ENCODE results near the gene SLBP. TPM values are rescaled to one million over a fixed set of nuclear protein-coding genes. Genes with fewer than 3 reads are reported as not detected.

Gene SLBP
- total RNA-seq, 2 donors from 2014 or later, result 52.1 to 60.7 TPM

DNA sequence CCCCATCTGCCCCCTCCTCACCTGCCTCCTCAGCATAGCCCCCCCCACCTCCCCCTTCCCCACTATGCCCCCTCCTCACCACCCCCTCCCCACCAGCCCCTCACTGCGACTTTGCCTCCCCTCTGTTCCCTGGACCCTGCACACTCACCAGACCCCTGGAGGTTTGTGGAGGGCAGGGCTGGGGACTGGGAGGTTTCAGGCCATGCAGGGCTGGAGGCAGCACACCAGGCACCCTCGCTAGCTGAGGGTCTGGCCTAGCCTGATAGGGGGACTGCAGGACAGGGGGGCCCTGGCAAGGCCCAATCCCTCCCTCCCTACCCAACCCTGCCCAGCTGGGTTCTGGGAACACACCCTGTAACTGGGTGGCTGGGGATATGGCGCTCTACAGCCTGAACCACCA lies 37.3 kb upstream of the SLBP start:
- H3K27me3 ChIP-seq (ENCODE audit: control insufficient read depth, insufficient read depth, low read length, poor library complexity, severe bottlenecking), result no peaks in the 10 kb centered on the region
- peaks cover 6% of the 10 kb centered on the region for H3K36me3 ChIP-seq (ENCODE audit: control insufficient read depth, insufficient read depth, low read length)
- Mint-ChIP-seq H3K27me3 (ENCODE audit: insufficient read depth) (no peaks in the 10 kb centered on the region), H3K4me3 (no peak overlapping the region), H3K36me3 (ENCODE audit: low read depth) (peaks cover 8% of the 10 kb centered on the region), H3K4me1 (no peaks in the 10 kb centered on the region), H3K9me3 (no peaks in the 10 kb centered on the region), H3K27ac (no peak overlapping the region)
- H3K4me3 ChIP-seq (ENCODE audit: low read length), result no peak overlapping the region
- no peaks in the 10 kb centered on the region for H3K4me1 ChIP-seq (ENCODE audit: control insufficient read depth, insufficient read depth, low read length)
- peak; percentile 68 for DNase-seq
- H3K9me3 ChIP-seq (ENCODE audit: control insufficient read depth, low read length), result no peaks in the 10 kb centered on the region
- TF ChIP-seq, protein P1, sequence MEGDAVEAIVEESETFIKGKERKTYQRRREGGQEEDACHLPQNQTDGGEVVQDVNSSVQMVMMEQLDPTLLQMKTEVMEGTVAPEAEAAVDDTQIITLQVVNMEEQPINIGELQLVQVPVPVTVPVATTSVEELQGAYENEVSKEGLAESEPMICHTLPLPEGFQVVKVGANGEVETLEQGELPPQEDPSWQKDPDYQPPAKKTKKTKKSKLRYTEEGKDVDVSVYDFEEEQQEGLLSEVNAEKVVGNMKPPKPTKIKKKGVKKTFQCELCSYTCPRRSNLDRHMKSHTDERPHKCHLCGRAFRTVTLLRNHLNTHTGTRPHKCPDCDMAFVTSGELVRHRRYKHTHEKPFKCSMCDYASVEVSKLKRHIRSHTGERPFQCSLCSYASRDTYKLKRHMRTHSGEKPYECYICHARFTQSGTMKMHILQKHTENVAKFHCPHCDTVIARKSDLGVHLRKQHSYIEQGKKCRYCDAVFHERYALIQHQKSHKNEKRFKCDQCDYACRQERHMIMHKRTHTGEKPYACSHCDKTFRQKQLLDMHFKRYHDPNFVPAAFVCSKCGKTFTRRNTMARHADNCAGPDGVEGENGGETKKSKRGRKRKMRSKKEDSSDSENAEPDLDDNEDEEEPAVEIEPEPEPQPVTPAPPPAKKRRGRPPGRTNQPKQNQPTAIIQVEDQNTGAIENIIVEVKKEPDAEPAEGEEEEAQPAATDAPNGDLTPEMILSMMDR (conservative IDR thresholded peaks at IDR 0.05), result no peak
- H3K9ac ChIP-seq (ENCODE audit: extremely low read depth, low read length, poor library complexity, severe bottlenecking), result no peak overlapping the region
- 71 to 83% methylated on average over 1 to 2 of the region's 3 CpGs for WGBS, 2 experiments (ENCODE audit: insufficient coverage in 1 of 2, insufficient read length in 1 of 2)
- H3K27ac ChIP-seq (ENCODE audit: low read depth, low read length), result no peak overlapping the region

DNA sequence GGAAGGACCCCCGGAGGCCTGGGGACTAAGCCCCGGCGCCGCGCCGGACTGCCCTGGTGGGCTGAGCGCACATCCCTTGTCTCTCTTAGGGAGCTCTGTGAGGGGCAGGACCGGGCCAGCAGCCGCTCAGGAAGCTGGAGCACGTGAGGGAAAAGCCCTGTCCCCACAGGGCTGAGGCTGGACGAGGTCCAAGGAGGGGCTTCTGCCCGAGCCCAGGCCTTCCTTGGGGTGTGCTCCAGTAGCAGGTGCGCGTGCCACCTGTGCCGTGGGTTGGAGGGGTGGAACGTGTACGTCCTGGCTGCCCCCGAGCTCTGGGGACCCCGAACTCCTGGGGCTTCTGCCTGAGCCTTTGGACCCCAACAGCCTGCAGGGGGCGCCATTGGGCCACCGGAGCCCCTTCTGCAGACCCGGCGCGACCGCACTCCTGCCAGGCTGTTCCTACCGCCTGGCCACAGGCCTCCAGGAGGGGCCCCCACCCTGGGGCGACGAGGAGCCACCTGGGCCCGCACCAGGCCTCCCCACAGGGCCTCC lies 36.4 kb upstream of the SLBP start:
- no peaks in the 10 kb centered on the region for H3K9me3 ChIP-seq (ENCODE audit: control insufficient read depth, low read length)
- H3K4me3 ChIP-seq (ENCODE audit: low read length), result no peak overlapping the region
- Mint-ChIP-seq H3K36me3 (ENCODE audit: low read depth) (peaks cover 15% of the 10 kb centered on the region), H3K9me3 (no peaks in the 10 kb centered on the region), H3K27me3 (ENCODE audit: insufficient read depth) (no peaks in the 10 kb centered on the region), H3K27ac (no peak overlapping the region), H3K4me3 (no peak overlapping the region), H3K4me1 (no peaks in the 10 kb centered on the region)
- WGBS, 2 experiments (ENCODE audit: insufficient coverage in 1 of 2, insufficient read length in 1 of 2), result 18 to 21% methylated on average over 13 to 28 of the region's 29 CpGs
- no peaks in the 10 kb centered on the region for H3K27me3 ChIP-seq (ENCODE audit: control insufficient read depth, insufficient read depth, low read length, poor library complexity, severe bottlenecking)
- peak; percentile 94 for DNase-seq
- H3K36me3 ChIP-seq (ENCODE audit: control insufficient read depth, insufficient read depth, low read length), result peaks cover 6% of the 10 kb centered on the region
- no peak overlapping the region for H3K9ac ChIP-seq (ENCODE audit: extremely low read depth, low read length, poor library complexity, severe bottlenecking)
- no peak overlapping the region for H3K27ac ChIP-seq (ENCODE audit: low read depth, low read length)
- TF ChIP-seq, protein P1 (conservative IDR thresholded peaks at IDR 0.05), result peak; percentile 99
- H3K4me1 ChIP-seq (ENCODE audit: control insufficient read depth, insufficient read depth, low read length), result no peaks in the 10 kb centered on the region

DNA sequence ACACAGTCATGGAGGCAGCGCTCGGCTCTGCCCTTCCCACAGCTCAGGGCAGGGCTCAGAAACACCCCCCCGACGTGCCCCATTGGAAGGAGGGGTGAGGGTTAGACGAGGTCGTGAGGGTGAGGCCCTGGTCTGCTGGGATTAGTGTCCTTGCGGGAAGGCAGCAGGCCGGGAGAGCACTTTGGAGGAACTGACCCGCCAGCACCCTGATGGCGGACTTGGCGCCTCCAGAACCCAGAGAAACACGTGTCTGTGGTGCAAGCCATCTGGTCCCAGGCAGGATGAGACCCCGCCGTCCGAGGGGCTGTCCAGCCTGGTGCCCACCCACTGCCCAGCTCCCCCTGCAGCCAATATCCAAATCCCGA lies 35.5 kb upstream of the SLBP start:
- Histone ChIP-seq H3K4me3 (ENCODE audit: low read length) (no peak overlapping the region), H3K9ac (ENCODE audit: extremely low read depth, low read length, poor library complexity, severe bottlenecking) (no peak overlapping the region), H3K9me3 (ENCODE audit: control insufficient read depth, low read length) (no peaks in the 10 kb centered on the region), H3K36me3 (ENCODE audit: control insufficient read depth, insufficient read depth, low read length) (peaks cover 7% of the 10 kb centered on the region), H3K27me3 (ENCODE audit: control insufficient read depth, insufficient read depth, low read length, poor library complexity, severe bottlenecking) (no peaks in the 10 kb centered on the region), H3K27ac (ENCODE audit: low read depth, low read length) (no peak overlapping the region), H3K4me1 (ENCODE audit: control insufficient read depth, insufficient read depth, low read length) (no peaks in the 10 kb centered on the region)
- H3K36me3 Mint-ChIP-seq (ENCODE audit: low read depth), result peaks cover 17% of the 10 kb centered on the region
- WGBS, 2 experiments (ENCODE audit: insufficient coverage in 1 of 2, insufficient read length in 1 of 2), result 93 to 97% methylated on average over 10 to 16 of the region's 16 CpGs
- DNase-seq, result no peak
- H3K4me3 Mint-ChIP-seq, result no peak overlapping the region
- H3K27me3 Mint-ChIP-seq (ENCODE audit: insufficient read depth), result no peaks in the 10 kb centered on the region
- no peak overlapping the region for H3K27ac Mint-ChIP-seq
- no peaks in the 10 kb centered on the region for H3K9me3 Mint-ChIP-seq
- H3K4me1 Mint-ChIP-seq, result no peaks in the 10 kb centered on the region
- TF ChIP-seq, protein P1 (conservative IDR thresholded peaks at IDR 0.05), result no peak
